ENCODE data around the gene CBL.
A peak's percentile ranks its signal among the peaks of the same experiment; 100 is the strongest.
"Not testable (repeated sequence)": the region's sequence is repeated elsewhere in the genome, so short reads cannot be mapped to it uniquely, and the experiment has no call there.

CBL gene

DNA sequence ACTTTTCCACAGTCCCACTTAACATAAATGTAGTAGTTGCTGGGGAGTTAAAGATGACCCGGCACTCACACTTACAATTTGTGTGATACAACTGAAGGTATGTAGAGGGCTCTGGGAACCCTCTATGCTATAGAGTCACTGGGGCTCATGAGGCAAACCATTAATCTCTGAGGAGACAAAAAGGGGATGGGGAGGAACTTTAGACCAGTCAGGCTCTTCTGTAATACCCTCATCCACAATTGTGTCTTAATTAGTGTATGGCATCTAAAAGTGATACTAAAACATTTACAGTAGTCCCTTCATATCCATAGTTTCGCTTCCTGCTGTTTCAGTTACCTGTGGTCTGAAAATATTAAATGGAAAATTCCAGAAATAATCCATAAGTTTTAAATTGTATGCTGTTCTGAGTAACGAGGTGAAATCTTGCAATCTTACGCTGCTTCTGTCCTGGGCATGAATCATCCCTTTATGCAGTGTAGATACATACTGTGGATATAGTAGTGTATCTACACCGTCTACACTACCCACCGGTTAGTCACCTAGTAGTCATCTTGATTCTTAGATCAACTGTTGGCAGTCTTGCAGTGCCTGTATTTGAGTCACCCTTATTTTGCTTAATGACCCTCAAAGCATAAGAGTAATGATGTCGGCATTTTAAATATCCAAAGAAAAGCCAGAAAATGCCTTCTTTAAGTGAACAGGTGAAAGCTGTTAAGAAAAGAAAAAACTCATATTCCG, 12.2 kb downstream of the CBL start:
- peak in 1 of 2 experiments; percentile 15 for DNase-seq

DNA sequence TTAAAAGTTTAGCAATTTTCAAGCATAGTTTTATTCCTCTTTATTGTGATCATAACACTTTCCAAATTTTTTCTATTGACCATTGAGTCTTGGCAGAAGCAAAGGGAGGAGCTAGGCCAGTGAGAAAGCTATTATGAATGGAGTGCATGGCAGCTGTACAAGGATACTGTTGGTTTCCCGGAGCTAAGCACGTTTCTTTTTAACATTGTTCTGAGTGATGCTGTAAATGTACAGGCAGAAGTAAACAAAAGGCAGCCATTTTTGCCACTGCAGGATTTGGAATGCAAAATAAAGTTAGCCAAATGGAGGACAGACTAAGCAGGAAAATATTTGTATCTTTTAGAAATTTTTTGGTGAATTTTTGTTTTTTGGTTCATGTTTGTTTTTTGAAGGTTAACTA, 16.2 kb downstream of the CBL start:
- DNase-seq, result no peak

DNA sequence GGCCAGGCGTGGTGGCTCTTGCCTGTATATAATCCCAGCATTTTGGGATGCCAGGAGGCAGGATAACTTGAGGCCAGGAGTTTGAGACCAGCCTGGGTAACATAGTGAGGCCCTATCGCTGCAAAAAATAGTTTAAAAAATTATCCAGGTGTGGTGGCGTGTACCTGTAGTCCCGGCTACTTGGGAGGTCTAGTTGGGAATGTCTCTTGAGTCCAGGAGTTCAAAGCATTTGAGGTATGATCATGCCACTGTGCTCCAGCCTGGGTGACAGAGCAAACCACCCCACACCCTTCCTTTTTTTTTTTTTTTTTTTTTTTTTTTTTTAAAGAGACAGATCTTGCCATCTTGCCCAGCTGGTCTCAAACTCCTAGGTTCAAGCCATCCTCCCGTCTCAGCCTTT, 16.8 kb downstream of the CBL start:
- no peak for DNase-seq

DNA sequence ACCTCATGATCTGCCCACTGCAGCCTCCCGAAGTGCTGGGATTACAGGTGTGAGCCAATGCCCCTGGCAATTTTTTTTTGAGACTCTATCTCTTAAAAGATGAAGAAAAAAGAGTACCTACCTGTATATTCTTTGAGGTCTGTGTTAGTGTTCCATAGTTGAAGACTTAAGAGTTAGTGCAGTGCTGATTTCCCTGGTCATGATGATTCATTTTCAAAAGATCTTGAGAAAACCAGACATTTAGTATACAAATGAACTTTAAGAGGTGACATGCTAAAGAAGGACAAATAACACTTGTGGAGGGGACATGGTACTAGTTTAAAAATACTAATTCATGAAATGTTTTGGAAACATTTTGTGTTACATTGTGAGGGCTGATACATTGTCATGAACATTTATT, 17.7 kb downstream of the CBL start:
- no peak for DNase-seq

DNA sequence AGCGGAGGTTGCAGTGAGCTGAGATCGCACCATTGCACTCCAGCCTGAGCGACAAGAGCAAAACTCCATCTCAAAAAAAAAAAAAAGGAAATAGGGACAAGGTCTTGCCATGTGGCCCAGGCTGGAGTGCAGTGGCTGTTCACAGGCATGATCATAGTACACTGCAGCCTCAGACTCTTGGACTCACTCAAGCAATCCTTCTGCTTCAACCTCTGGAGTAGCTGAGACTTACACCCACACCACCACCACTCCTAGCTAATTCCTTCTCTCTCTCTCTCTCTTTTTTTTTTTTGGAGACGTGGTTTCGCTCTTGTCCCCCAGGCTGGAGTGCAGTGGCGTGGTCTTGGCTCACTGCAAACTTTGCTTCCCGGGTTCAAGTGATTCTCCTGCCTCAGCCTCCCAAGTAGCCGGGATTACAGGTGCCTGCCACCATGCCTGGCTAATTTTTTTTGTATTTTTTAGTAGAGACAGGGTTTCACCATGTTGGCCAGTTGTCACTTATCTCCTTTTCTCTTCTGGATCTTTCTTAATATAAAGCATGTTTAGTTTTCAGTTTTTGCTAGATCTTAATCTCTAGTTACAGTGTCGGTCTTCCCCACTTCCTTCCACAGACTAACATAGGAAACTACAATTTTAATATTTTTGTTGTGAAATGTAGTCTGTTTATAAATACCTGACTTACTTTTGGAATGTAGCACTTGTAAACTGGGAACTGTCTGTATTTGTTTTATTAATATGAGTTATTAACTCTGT, 22.6 kb downstream of the CBL start:
- DNase-seq, result not testable (repeated sequence)

DNA sequence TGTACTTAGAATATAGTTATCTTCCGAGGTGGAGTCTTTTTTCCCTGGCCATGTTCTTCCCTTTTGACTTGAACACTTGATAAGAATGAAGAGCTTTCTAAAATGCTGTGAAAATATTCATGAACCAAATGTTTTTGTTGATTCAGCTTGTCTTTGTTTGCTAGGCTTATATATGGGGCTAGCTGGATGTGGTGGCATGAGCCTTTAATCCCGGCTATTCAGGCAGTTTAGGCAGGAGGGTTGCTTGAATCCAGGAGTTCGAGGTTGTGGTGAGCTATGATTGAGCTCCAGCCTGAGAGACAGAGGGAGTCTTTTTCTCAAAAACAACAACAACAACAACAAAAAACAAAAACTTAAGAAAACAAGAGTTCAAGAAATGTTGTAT, 23.1 kb downstream of the CBL start:
- DNase-seq, result no peak

DNA sequence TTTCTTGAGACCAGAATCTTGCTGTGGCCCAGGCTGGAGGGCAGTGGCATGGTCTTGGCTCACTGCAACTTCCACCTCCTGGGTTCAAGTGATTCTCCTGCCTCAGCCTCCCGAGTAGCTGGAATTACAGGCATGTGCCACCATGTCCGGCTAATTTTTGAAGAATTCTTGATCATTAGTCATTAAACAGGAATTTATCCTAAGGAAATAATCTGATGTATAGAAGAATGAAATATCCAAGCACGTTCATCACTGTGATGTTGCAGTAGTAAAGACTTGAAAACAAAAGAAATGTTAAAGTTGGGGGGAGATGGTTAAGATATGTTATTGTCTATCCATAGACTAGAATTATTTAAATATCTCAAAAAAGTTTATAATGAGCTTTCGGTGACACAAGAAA, 23.6 kb downstream of the CBL start:
- no peak for DNase-seq

DNA sequence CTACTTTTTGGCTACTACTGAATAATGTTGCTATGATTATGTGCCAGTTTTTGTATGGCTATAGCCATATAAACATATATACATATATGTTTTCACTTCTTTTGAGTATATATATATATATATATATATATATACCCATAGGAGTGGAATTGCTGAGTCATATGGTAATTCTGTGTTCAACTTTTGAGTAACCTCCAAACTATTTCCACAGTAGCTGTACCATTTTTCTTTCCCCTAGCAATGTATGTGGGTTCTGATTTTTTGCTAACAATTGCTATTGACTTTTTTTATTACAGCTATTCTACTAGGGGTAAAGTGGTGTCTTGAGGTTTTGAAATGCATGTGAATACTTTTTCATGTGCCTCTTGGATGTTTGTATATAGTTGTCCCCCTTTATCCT, 30.4 kb downstream of the CBL start:
- no peak for DNase-seq

DNA sequence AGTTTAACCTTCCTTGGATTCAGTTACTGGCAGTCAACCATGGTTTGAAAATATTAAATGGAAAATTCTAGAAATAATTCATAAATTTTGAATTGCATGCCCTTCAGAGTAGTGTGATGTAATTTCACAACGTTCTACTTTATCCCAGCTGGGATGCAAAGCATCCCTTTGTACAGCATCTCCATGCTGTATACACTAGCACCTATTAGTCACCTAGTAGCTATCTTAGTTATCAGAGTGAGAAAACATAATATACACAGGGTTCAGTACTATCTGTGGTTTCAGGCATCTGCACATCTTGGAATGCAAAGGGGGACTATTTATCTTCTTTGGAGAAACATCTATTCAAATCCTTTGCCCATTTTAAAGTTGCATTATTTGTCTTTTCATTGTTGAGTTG, 30.8 kb downstream of the CBL start:
- DNase-seq, result no peak

DNA sequence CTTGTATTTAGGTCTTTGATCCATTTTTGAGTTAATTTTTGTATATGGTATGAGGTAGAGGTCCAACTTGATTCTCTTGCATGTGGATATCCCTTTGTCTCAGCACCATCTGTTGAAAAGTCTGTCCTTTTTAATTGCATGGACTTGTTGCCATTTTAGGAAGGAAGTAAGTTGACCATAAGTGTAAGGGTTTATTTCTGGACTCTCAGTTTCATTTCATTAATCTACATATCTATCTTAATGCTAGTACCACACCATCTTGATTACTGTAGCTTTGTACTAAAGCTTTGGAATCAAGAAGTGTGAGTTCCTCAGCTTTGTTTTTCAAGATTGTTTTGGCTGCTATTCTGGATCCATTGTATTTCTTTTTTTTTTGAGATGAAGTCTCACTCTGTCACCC, 31.4 kb downstream of the CBL start:
- DNase-seq, result no peak

DNA sequence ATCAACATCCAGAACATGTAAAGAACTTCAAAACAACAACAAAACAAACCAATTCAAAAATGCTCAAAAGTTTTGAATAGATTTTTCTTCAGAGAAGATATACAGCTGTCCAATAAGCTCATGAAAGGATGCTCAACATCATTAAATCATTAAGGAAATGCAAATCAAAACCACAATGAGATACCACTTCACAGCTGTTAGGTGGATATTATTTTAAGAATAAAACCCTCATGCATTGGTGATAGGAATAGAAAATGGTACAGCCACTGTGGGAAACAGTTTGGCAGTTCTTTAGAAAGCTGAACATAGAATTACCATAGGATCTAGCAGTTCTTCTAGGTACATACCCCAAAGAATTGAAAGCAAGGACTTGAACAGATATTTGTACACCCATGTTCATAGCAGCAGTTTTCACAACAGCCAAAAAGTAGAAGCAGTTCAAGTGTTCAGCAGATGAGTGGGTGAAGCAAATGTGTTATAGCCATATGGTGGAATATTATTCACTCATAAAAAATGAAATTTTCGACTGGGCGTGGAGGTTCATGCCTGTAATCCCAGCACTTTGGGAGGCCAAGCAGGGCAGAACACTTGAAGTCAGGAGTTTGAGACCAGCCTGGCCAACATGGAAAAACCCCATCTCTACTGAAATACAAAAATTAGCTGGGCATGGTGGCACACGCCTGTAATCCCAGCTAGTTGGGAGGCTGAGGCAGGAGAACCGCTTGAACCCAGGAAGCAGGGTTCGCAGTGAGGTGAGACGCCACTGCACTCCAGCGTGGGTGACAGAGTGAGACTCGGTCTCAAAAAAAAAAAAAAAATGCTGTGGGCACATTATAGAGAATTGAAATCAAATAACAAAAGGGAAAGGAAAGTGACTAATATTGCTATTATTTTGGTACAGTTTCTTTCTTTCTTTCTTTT, 42.9 kb downstream of the CBL start:
- peak in 1 of 2 experiments; percentile 10 for DNase-seq

DNA sequence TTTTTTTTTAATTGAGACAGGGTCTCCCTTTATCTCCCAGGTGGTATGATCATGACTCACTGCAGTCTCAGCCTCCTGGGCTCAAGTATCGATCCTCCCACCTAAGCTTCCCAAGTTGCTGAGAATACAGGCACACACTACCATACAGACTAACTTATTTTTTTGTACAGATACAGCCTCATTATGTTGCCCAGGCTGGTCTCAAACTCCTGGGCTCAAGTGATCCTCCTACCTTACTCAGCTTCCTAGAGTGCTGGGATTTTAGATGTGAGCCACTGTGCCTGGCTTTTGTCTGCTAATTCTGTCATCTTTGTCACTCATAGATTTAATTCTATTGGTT, 43.5 kb downstream of the CBL start:
- peak in 1 of 2 experiments; percentile 38 for DNase-seq

DNA sequence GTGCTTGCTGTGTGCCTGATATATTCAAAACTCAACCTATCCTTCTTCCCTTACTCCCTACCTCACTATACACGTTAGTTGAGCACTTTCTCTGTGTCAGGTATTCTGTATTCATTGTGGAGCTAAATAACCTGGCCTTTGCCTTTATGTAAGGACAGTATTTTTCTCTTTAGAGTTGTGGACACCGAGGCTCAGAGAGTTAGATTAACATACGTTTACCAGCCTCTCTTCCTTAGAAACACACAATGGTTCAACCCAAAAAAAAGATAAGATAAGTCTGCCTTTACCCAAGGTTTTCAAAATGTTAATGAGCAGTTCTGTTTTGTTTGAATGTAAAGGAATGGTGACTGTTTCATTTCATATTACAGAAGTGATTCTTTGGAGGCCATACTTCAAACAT, 45.0 kb downstream of the CBL start:
- DNase-seq, result no peak

DNA sequence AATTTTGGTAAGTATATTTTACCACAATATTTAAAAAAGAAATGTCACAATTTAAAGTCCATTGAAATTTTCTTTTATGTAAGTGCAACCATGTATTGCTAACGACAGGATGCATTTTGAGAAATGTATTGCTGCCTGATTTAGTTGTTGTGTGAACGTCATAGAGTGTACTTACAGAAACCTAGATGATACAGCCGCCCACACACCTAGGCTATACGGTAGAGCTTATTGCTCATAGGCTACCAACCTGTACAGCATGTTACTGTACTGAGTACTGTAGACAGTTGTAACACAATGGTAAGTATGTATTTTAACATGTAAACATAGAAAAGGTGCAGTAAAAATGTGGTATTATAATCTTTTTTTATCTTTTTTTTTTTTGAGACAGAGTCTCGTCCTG, 48.1 kb downstream of the CBL start:
- DNase-seq, result peak; percentile 48 to 59

DNA sequence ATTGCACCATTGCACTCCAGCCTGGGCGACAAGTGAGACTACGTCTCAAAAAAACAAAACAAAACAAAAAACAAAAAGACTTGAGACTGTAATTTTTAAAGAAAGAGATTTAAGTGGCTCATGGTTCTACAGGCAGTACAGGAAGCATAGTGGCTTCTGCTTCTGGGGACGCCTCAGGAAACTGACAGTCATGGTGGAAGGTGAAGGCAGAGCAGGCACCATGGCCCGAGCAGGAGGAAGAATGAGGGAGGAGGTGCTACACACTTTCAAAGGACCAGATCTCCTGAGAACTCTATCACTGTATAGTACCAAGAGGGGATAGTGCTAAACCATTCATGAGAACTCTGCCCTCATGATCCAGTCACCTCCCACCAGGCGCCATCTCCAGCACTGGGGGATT, 52.0 kb downstream of the CBL start:
- peak in 1 of 2 experiments; percentile 13 for DNase-seq

DNA sequence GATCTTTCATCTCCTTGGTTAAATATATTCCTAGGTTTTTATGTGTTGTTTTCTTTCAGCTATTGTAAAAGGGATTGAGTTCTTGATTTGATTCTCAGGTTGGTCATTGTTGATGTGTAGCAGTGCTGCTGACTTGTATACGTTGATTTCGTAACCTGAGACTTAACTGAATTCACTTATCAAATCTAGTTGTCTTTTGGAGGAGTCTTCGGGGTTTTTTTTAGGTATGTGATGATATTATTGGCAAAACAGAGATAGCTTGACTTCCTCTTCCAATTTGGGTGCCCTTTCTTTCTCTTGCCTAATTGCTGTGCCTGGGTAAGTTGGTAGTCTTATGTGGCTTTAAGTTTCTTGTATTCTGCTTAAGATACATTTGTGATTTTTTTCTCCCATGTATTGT, 52.8 kb downstream of the CBL start:
- no peak for DNase-seq

DNA sequence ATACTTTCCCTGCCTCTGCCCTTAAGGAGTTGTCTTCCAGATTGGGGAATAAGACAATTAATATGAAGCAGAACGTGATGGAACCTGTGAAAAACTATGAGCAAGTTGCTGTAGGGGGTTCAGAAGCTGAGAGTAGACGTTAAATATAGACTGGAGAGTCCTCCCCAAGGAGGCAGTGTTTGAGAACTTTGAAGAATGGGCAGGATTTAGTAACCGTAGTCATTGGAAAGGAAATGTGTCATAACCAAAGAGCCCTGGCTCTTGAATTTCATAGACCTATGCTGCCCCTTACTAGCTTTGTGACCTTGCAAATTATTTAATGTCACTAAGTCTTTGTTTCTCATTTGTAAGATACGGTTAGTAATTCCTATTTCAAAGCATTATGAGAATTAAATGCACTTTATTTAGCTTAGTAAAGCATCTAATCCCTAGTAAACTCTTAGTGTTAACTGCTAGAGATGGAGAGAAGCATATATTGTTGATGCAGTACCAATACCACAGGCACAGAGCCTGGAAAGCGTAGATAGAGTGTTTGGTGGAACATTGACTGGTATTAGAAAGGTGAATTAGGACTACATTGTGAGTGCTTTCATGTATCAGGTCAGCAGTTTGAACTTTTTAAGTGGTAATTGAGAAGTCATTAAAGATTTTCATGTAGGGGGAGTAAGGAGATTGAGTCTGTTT, 56.7 kb downstream of the CBL start:
- no peak for DNase-seq

DNA sequence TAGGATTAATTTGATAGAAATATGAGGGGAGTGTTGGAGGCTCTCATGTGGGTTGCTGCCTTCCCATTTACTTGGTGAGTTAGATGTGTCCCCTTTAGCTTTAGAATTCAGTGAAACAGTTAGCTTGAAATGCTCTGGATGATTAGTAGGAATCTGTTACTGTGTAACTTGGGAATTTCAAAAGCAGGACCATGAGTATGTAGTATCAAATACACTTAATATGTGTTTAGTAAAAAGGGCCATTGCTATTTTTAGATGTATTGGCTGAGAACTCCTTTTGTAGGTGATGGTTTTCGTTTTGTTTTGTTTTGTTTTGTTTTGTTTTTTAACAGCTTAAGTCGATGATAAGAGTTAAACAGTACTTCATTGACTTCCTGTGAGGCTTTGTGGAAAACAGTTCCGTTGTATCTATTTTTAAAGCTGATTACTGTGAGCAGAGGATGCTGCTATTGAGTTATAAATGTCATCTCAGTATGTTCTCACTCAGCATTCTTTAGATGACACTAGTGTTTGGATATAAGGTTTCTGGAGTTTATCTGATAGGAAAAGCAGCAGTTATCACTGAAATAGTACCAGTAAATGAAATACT, 57.3 kb downstream of the CBL start:
- DNase-seq, result no peak

DNA sequence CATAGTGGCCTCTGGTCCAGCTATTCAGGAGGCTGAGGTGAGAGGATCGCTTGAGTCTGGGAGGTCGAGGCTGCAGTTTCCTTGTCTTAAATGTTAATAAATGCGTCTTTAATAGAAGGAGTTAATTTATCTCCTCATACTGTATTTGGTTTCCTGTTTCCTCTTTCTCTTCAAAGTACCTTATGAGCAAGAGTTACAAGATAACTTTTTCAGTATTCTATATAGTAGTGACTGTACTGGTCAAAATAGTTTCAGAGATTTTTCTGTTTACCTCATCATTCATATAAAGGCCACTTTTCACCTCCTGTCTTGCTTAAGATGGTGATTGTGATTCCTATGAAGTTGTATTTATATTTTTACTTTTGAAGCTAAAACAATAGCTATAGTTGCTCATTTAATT, 59.9 kb downstream of the CBL start:
- DNase-seq, result no peak

DNA sequence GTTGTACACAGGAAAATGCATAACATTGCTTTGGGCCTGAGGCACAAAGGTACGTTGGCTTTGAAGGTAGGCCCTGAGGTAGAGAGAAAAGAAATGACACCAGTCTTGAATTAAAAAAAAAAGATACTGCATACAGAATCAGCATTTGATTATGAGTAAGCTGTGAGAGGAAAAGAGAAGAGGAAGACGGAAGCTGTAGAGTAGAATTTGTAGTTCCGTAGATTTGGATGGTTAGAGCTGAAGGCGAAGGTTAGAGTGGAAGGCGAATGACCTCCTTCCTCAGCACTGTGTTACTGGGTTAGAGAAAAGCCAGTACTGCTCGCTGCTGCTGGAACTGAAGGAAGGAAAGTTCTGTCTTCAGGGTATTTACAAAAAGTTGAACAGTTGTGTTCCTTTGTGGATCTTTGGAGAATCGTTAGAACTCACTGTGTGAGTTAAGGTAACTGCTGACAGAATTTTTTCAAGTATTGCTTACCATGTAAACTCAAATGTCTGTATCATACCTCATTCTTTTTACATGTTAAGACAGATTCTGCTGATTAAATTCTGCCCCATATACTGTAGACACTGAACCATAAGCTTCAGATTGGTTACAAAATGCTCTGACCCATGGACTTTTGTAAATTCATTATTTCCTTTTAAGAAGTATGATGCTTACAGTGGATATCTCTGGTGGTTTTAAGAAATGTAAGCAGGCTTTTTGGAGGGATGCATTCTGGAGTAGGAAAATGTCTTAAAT, 60.5 kb downstream of the CBL start:
- no peak for DNase-seq

DNA sequence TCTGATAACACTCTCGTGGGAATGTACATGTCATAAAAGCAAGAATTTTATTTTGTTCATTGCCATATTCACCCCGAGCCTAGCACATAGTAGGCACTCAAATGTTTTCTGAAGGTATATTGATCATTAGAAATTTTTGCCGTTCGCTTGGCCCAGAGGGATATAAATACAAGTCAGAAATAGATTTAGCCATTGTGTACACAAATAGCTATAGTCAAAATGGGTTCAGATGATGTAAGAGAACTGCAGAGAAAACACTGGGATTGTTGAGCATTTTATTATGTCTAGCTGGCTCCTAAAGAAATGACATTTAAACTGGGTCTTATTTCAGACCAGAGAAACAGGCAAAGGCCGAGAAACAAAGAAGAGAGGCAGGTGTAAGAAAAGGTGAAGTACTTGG, 61.5 kb downstream of the CBL start:
- DNase-seq, result no peak

DNA sequence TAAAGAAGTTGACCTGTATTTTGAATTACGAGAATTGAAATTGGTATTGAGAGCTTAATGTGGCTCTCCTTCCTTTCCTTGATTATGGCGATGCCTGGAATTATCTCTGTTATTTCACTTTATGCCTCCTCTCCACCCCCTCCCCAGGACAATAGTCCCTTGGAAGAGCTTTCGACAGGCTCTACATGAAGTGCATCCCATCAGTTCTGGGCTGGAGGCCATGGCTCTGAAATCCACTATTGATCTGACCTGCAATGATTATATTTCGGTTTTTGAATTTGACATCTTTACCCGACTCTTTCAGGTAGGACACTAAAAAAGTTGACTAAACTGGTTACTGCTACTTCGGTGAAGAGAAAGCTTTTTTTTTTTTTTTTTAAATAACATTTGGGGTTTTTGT, 67.6 kb downstream of the CBL start:
- DNase-seq, result no peak
